ENCODE measurements around the gene COTL1.
"Not testable (repeated sequence)": the region's sequence is repeated elsewhere in the genome, so short reads cannot be mapped to it uniquely, and the experiment has no call there.

The COTL1 gene

GRCh38 chr16:84641643-84642358 is 23.9 kb upstream of the COTL1 start:
- Histone ChIP-seq H3K4me3 (ENCODE audit: low read depth in 1 of 2, low read length in 2 of 2) (no peak overlapping the region), H3K4me1 (ENCODE audit: control insufficient read depth in 1 of 2, insufficient read depth in 2 of 2, low read length in 2 of 2) (peaks cover 0 to 18% of the 10 kb centered on the region in 2 donors), H3K9me3 (ENCODE audit: control insufficient read depth in 1 of 2, low read length in 2 of 2) (no peaks in the 10 kb centered on the region), H3K27me3 (ENCODE audit: low read depth, low read length) (no peaks in the 10 kb centered on the region), H3K36me3 (ENCODE audit: control insufficient read depth in 1 of 2, insufficient read depth in 2 of 2, low read length in 2 of 2) (no peaks in the 10 kb centered on the region), H3K27ac (ENCODE audit: low read length) (no peak overlapping the region)

- H3K27ac ChIP-seq (ENCODE audit: low read length): no peak overlapping the region
- peaks cover 0 to 18% of the 10 kb centered on the region in 2 donors for H3K4me1 ChIP-seq (ENCODE audit: control insufficient read depth in 1 of 2, insufficient read depth in 2 of 2, low read length in 2 of 2)
- no peaks in the 10 kb centered on the region for H3K9me3 ChIP-seq (ENCODE audit: control insufficient read depth in 1 of 2, low read length in 2 of 2)
- no peak overlapping the region for H3K4me3 ChIP-seq (ENCODE audit: low read depth in 1 of 2, low read length in 2 of 2)
- H3K36me3 ChIP-seq (ENCODE audit: control insufficient read depth in 1 of 2, insufficient read depth in 2 of 2, low read length in 2 of 2): no peaks in the 10 kb centered on the region
- H3K27me3 ChIP-seq (ENCODE audit: low read depth, low read length): no peaks in the 10 kb centered on the region
Observed at GRCh38 chr16:84640145-84640544, 22.3 kb upstream of the COTL1 start.

GRCh38 chr16:84638231-84638806 is 20.4 kb upstream of the COTL1 start:
- Histone ChIP-seq H3K27ac (ENCODE audit: low read length) (no peak overlapping the region), H3K4me1 (ENCODE audit: control insufficient read depth in 1 of 2, insufficient read depth in 2 of 2, low read length in 2 of 2) (peaks cover 0 to 14% of the 10 kb centered on the region in 2 donors), H3K9me3 (ENCODE audit: control insufficient read depth in 1 of 2, low read length in 2 of 2) (no peaks in the 10 kb centered on the region), H3K36me3 (ENCODE audit: control insufficient read depth in 1 of 2, insufficient read depth in 2 of 2, low read length in 2 of 2) (no peaks in the 10 kb centered on the region), H3K4me3 (ENCODE audit: low read depth in 1 of 2, low read length in 2 of 2) (no peak overlapping the region), H3K27me3 (ENCODE audit: low read depth, low read length) (no peaks in the 10 kb centered on the region)

GRCh38 chr16:84637709-84638108 is 19.8 kb upstream of the COTL1 start:
- Histone ChIP-seq H3K9me3 (ENCODE audit: control insufficient read depth in 1 of 2, low read length in 2 of 2) (no peaks in the 10 kb centered on the region), H3K27me3 (ENCODE audit: low read depth, low read length) (no peaks in the 10 kb centered on the region), H3K27ac (ENCODE audit: low read length) (no peak overlapping the region), H3K36me3 (ENCODE audit: control insufficient read depth in 1 of 2, insufficient read depth in 2 of 2, low read length in 2 of 2) (no peaks in the 10 kb centered on the region), H3K4me3 (ENCODE audit: low read depth in 1 of 2, low read length in 2 of 2) (no peak overlapping the region), H3K4me1 (ENCODE audit: control insufficient read depth in 1 of 2, insufficient read depth in 2 of 2, low read length in 2 of 2) (peaks cover 0 to 9% of the 10 kb centered on the region in 2 donors)

GRCh38 chr16:84635702-84636101 is 17.8 kb upstream of the COTL1 start:
- H3K36me3 ChIP-seq (ENCODE audit: control insufficient read depth in 1 of 2, insufficient read depth in 2 of 2, low read length in 2 of 2): no peaks in the 10 kb centered on the region
- peaks cover 0 to 3% of the 10 kb centered on the region in 2 donors for H3K4me1 ChIP-seq (ENCODE audit: control insufficient read depth in 1 of 2, insufficient read depth in 2 of 2, low read length in 2 of 2)
- H3K27me3 ChIP-seq (ENCODE audit: low read depth, low read length): no peaks in the 10 kb centered on the region
- H3K4me3 ChIP-seq (ENCODE audit: low read depth in 1 of 2, low read length in 2 of 2): no peak overlapping the region
- H3K27ac ChIP-seq (ENCODE audit: low read length): no peak overlapping the region
- no peaks in the 10 kb centered on the region for H3K9me3 ChIP-seq (ENCODE audit: control insufficient read depth in 1 of 2, low read length in 2 of 2)

GRCh38 chr16:84633622-84634021 is 15.7 kb upstream of the COTL1 start:
- H3K27ac ChIP-seq (ENCODE audit: low read length): no peak overlapping the region
- H3K27me3 ChIP-seq (ENCODE audit: low read depth, low read length): no peaks in the 10 kb centered on the region
- H3K4me1 ChIP-seq (ENCODE audit: control insufficient read depth in 1 of 2, insufficient read depth in 2 of 2, low read length in 2 of 2): peaks cover 0 to 3% of the 10 kb centered on the region in 2 donors
- H3K36me3 ChIP-seq (ENCODE audit: control insufficient read depth in 1 of 2, insufficient read depth in 2 of 2, low read length in 2 of 2): no peaks in the 10 kb centered on the region
- no peak overlapping the region for H3K4me3 ChIP-seq (ENCODE audit: low read depth in 1 of 2, low read length in 2 of 2)
- no peaks in the 10 kb centered on the region for H3K9me3 ChIP-seq (ENCODE audit: control insufficient read depth in 1 of 2, low read length in 2 of 2)

- not testable (repeated sequence) for H3K9me3 ChIP-seq (ENCODE audit: control insufficient read depth in 1 of 2, low read length in 2 of 2); H3K4me3 ChIP-seq (ENCODE audit: low read depth in 1 of 2, low read length in 2 of 2); H3K4me1 ChIP-seq (ENCODE audit: control insufficient read depth in 1 of 2, insufficient read depth in 2 of 2, low read length in 2 of 2); H3K36me3 ChIP-seq (ENCODE audit: control insufficient read depth in 1 of 2, insufficient read depth in 2 of 2, low read length in 2 of 2); H3K27me3 ChIP-seq (ENCODE audit: low read depth, low read length); H3K27ac ChIP-seq (ENCODE audit: low read length)
Observed at GRCh38 chr16:84632862-84633261, 15.0 kb upstream of the COTL1 start.

- Histone ChIP-seq H3K27ac (ENCODE audit: low read length) (no peak overlapping the region), H3K27me3 (ENCODE audit: low read depth, low read length) (no peaks in the 10 kb centered on the region)
Observed at GRCh38 chr16:84631886-84632285, 14.0 kb upstream of the COTL1 start.

GRCh38 chr16:84631153-84631466 is 13.2 kb upstream of the COTL1 start:
- no peaks in the 10 kb centered on the region for H3K9me3 ChIP-seq (ENCODE audit: control insufficient read depth in 1 of 2, low read length in 2 of 2)
- H3K27me3 ChIP-seq (ENCODE audit: low read depth, low read length): no peaks in the 10 kb centered on the region
- H3K36me3 ChIP-seq (ENCODE audit: control insufficient read depth in 1 of 2, insufficient read depth in 2 of 2, low read length in 2 of 2): no peaks in the 10 kb centered on the region
- no peak overlapping the region for H3K27ac ChIP-seq (ENCODE audit: low read length)
- peaks cover 0 to 3% of the 10 kb centered on the region in 2 donors for H3K4me1 ChIP-seq (ENCODE audit: control insufficient read depth in 1 of 2, insufficient read depth in 2 of 2, low read length in 2 of 2)
- no peak overlapping the region for H3K4me3 ChIP-seq (ENCODE audit: low read depth in 1 of 2, low read length in 2 of 2)

More at GRCh38 chr16:84631886-84632285, 14.0 kb upstream of the COTL1 start:
- Histone ChIP-seq H3K36me3 (ENCODE audit: control insufficient read depth in 1 of 2, insufficient read depth in 2 of 2, low read length in 2 of 2) (no peaks in the 10 kb centered on the region), H3K4me3 (ENCODE audit: low read depth in 1 of 2, low read length in 2 of 2) (no peak overlapping the region), H3K9me3 (ENCODE audit: control insufficient read depth in 1 of 2, low read length in 2 of 2) (no peaks in the 10 kb centered on the region), H3K4me1 (ENCODE audit: control insufficient read depth in 1 of 2, insufficient read depth in 2 of 2, low read length in 2 of 2) (peaks cover 0 to 3% of the 10 kb centered on the region in 2 donors)

GRCh38 chr16:84630446-84631152 is 12.7 kb upstream of the COTL1 start:
- H3K27me3 ChIP-seq (ENCODE audit: low read depth, low read length): no peaks in the 10 kb centered on the region
- no peaks in the 10 kb centered on the region for H3K9me3 ChIP-seq (ENCODE audit: control insufficient read depth in 1 of 2, low read length in 2 of 2)
- H3K4me1 ChIP-seq (ENCODE audit: control insufficient read depth in 1 of 2, insufficient read depth in 2 of 2, low read length in 2 of 2): peaks cover 0 to 3% of the 10 kb centered on the region in 2 donors
- H3K4me3 ChIP-seq (ENCODE audit: low read depth in 1 of 2, low read length in 2 of 2): no peak overlapping the region
- H3K36me3 ChIP-seq (ENCODE audit: control insufficient read depth in 1 of 2, insufficient read depth in 2 of 2, low read length in 2 of 2): no peaks in the 10 kb centered on the region
- no peak overlapping the region for H3K27ac ChIP-seq (ENCODE audit: low read length)

- Histone ChIP-seq H3K9me3 (ENCODE audit: control insufficient read depth in 1 of 2, low read length in 2 of 2) (no peaks in the 10 kb centered on the region), H3K27ac (ENCODE audit: low read length) (no peak overlapping the region), H3K4me3 (ENCODE audit: low read depth in 1 of 2, low read length in 2 of 2) (no peak overlapping the region), H3K36me3 (ENCODE audit: control insufficient read depth in 1 of 2, insufficient read depth in 2 of 2, low read length in 2 of 2) (no peaks in the 10 kb centered on the region), H3K27me3 (ENCODE audit: low read depth, low read length) (no peaks in the 10 kb centered on the region), H3K4me1 (ENCODE audit: control insufficient read depth in 1 of 2, insufficient read depth in 2 of 2, low read length in 2 of 2) (peaks cover 0 to 3% of the 10 kb centered on the region in 2 donors)
Observed at GRCh38 chr16:84630009-84630408, 12.1 kb upstream of the COTL1 start.
